ENCODE results near the gene MIF4GD.
A peak's percentile ranks its signal among the peaks of the same experiment; 100 is the strongest.

The MIF4GD gene

DNA sequence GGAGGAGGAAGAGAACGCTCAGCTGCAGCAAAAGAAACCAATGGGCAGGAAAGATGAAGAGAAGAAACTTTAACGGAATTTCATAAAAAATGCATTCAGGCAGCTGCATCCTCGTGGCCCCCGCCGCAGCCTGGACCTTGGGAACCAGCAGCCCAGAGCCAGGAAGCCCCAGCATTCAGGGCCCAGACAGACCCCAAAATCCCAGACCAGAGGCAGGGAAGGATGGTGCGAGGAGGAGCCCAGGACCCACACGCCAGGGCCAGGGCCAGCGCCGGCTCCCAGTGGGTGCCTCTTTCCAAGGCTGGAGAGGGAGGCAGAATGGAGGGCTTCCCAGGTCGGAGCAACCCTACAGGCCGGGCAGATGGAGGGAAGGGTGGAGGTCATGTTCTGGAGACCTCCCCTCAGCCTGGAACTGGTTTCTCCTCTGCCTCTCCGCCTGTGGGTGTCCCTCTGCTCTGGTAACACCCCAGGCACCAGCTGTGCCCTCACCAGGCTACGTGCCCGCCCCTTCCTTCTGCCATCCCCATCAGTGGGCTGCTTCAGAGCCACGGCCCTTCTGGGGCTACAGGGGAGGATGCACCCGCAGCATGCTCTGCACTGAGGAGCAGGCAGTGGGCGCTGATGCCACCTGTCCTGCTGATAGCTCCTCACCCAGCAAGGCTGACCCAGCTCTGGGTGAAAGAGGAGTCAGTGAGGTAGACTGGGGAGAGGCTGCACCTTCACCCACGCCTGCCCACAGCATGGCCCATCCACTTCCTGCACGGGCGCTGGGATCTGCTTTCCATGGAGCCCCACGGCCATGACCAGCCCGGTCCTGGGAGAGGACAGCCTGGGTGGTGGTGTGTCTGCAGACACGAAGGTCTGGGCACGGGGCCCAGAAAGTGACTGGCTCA lies 1.2 kb upstream of the MIF4GD start:
- Histone ChIP-seq H3K4me3 (peak overlapping the region; percentile 96), H3K27me3 (no peaks in the 10 kb centered on the region), H4K20me1 (peaks cover 15% of the 10 kb centered on the region), H3K4me2 (peak overlapping the region; percentile 96), H3K9me3 (no peaks in the 10 kb centered on the region), H3K27ac (peak overlapping the region; percentile 92), H3K4me1 (peaks cover 36% of the 10 kb centered on the region), H3K36me3 (peaks cover 52% of the 10 kb centered on the region), H3K9ac (peak overlapping the region; percentile 95)
- TF ChIP-seq Cebpa-rat (IDR thresholded peaks at IDR 0.05), result no peak

DNA sequence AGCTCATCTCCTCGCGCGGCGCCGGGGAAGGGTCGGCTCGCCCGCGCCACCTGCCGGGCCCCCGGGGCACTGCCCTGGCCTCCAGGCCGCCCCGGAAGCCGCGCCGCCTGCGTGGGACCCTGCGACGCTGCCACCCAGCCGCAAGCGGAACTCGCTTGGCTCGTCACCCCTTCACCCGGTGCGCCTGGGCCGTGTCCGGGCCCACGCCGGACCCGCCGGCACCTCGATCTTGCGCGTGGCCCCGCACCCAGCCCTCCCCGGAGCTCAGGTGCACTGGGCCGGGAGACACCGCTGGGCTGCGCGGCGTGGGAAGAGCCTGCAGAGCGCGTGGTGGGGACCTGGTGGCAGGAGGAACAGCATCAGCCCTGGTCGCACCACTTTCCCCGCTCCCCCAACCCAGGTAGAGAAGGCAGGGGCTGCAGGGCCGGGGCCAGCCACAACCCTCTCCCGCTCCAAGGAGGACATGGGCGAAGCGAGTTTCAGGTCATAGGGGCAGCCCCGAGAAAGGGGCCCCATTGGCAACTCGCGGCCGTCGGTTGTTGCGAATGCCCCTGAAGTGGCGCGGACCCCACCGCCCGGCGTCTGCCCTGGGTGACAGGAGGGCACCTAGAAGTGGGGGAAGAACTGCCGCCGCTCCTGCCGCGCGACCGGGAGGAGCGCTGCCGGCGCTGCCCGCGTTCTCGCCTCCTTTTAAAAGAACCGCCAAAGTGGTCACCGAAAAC lies 363 bp upstream of the MIF4GD start:
- no peaks in the 10 kb centered on the region for H3K27me3 ChIP-seq
- peaks cover 17% of the 10 kb centered on the region for H4K20me1 ChIP-seq
- H3K4me2 ChIP-seq, result peak overlapping the region; percentile 96
- peak overlapping the region; percentile 92 for H3K27ac ChIP-seq
- H3K9ac ChIP-seq, result peak overlapping the region; percentile 95
- no peak for TF ChIP-seq Cebpa-rat (IDR thresholded peaks at IDR 0.05)
- peaks cover 36% of the 10 kb centered on the region for H3K4me1 ChIP-seq
- no peaks in the 10 kb centered on the region for H3K9me3 ChIP-seq
- peaks cover 53% of the 10 kb centered on the region for H3K36me3 ChIP-seq
- peak overlapping the region; percentile 96 for H3K4me3 ChIP-seq

- Histone ChIP-seq H3K27me3 (no peaks in the 10 kb centered on the region), H3K4me3 (peak overlapping the region; percentile 96), H3K27ac (peak overlapping the region; percentile 92), H3K9ac (peak overlapping the region; percentile 95), H3K4me1 (peaks cover 36% of the 10 kb centered on the region), H4K20me1 (peaks cover 21% of the 10 kb centered on the region), H3K36me3 (peaks cover 54% of the 10 kb centered on the region), H3K4me2 (peak overlapping the region; percentile 96), H3K9me3 (no peaks in the 10 kb centered on the region)
- TF ChIP-seq Cebpa-rat (IDR thresholded peaks at IDR 0.05), result peak; percentile 72; the same call in 1 of the 2 replicates
These were observed 639 bp downstream of the MIF4GD start for GRCh38 chr17:75270218-75270965.

DNA sequence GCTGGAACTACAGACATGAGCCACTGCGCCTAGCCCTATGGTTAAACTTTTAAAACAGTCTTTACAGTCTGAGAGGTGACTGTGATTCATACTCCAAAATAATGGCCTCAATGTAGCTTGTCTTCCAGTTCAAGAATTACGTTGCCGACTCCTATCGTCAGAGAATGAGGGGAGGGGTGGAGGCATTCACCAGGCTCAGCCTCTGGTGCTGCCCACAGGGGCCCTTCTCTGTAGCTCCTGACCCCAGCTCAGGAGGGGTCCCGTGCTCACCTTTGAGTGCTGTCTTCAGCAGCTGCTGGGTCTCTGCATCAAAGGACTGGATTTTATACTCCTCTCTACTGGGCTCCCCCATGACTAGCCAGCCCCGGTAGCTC lies 1.2 kb downstream of the MIF4GD start:
- Histone ChIP-seq H3K9ac (peak overlapping the region; percentile 95), H3K27me3 (no peaks in the 10 kb centered on the region), H3K36me3 (peaks cover 54% of the 10 kb centered on the region), H3K4me2 (peak overlapping the region; percentile 96), H3K9me3 (no peaks in the 10 kb centered on the region), H3K4me1 (peaks cover 36% of the 10 kb centered on the region), H4K20me1 (peaks cover 21% of the 10 kb centered on the region), H3K27ac (peak overlapping the region; percentile 92), H3K4me3 (peak overlapping the region; percentile 96)
- no peak for TF ChIP-seq Cebpa-rat (IDR thresholded peaks at IDR 0.05)

GRCh38 chr17:75267411-75268232 lies 3.4 kb downstream of the MIF4GD start:
- H3K36me3 ChIP-seq, result peaks cover 50% of the 10 kb centered on the region
- TF ChIP-seq Cebpa-rat (IDR thresholded peaks at IDR 0.05), result no peak
- H3K4me3 ChIP-seq, result no peak overlapping the region
- H3K4me2 ChIP-seq, result no peak overlapping the region
- H4K20me1 ChIP-seq, result peaks cover 14% of the 10 kb centered on the region
- H3K9ac ChIP-seq, result no peak overlapping the region
- no peaks in the 10 kb centered on the region for H3K9me3 ChIP-seq
- no peak overlapping the region for H3K27ac ChIP-seq
- no peaks in the 10 kb centered on the region for H3K27me3 ChIP-seq
- peaks cover 43% of the 10 kb centered on the region for H3K4me1 ChIP-seq

GRCh38 chr17:75267153-75267410 lies 3.9 kb downstream of the MIF4GD start:
- TF ChIP-seq Cebpa-rat (IDR thresholded peaks at IDR 0.05), result no peak
- peaks cover 42% of the 10 kb centered on the region for H3K4me1 ChIP-seq
- H3K4me2 ChIP-seq, result no peak overlapping the region
- peaks cover 9% of the 10 kb centered on the region for H4K20me1 ChIP-seq
- no peak overlapping the region for H3K4me3 ChIP-seq
- H3K27ac ChIP-seq, result no peak overlapping the region
- H3K9ac ChIP-seq, result no peak overlapping the region
- H3K9me3 ChIP-seq, result no peaks in the 10 kb centered on the region
- no peaks in the 10 kb centered on the region for H3K27me3 ChIP-seq
- H3K36me3 ChIP-seq, result peaks cover 48% of the 10 kb centered on the region

DNA sequence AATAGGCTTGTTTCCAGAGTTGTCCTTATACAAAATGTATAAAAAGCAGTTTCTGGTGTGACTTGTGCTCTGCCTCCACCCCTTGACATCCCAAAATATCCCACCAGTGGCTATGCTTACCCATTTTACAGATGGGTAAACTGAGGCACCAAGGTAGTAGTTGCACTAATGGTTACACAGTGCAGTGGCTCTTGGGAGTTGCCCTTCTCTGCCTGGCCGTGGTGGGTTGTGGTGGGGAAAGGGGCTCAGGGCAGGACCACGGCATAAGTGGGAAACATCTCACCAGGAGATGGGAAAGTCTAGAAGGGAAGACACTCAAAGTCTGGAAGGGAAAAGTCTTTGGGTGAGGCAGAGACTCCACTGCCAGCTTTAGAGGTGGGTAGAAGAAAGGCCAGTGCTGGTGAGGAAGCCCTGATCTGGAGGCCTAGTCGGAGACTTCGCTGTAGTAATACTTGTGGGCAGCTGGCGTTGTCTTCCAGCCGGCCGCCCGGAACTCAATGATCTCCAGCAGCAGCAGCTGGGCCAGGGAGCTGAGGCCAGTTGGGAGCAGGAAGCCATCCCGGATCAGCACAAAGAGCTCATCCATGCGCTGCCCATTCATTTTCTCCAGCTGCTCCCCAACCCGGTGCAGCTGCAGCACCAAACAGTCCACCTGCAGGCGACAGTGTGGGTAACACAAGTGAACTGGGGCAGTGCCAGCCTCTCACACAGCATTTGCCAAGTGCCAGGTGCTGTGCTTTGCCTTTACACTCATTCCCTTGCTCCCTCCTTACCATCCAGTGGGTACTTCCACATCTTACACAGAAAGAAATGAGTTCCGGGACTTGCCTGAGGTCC lies 4.5 kb downstream of the MIF4GD start:
- Histone ChIP-seq H3K9me3 (no peaks in the 10 kb centered on the region), H3K9ac (no peak overlapping the region)
- TF ChIP-seq Cebpa-rat (IDR thresholded peaks at IDR 0.05), result no peak

DNA sequence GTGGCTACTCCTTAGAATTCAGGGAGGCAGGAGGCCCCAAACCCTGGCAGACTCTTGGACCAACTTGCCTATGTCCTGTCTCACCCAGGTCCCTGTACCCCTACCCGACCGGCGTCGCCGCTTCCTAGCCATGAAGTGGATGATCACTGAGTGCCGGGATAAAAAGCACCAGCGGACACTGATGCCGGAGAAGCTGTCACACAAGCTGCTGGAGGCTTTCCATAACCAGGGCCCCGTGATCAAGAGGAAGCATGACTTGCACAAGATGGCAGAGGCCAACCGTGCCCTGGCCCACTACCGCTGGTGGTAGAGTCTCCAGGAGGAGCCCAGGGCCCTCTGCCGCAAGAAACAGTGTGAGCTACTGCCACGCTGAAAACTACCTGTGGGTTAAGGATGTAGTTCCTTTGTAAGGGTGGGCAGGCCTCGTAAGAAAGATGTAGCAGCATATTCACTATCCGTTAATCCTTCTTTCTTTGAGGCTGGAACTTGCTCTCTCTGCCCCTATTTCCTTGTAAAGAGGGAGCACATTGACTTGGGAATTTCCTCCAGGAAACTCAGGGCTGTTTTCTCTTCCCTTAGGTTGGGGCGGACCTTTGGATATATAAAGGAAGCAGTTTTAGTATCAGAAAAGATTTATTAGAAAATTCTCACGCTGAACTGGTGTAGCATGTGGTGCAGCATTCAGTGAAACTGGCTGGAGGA lies 5.3 kb downstream of the MIF4GD start:
- Histone ChIP-seq H4K20me1 (peaks cover 9% of the 10 kb centered on the region; the same call in 1 of the 2 replicates), H3K4me1 (peaks cover 38% of the 10 kb centered on the region), H3K27ac (no peak overlapping the region), H3K9ac (no peak overlapping the region), H3K27me3 (no peaks in the 10 kb centered on the region), H3K4me2 (no peak overlapping the region), H3K36me3 (peaks cover 48% of the 10 kb centered on the region), H3K9me3 (no peaks in the 10 kb centered on the region), H3K4me3 (no peak overlapping the region)
- no peak for TF ChIP-seq Cebpa-rat (IDR thresholded peaks at IDR 0.05)

More for the DNA sequence above, 4.5 kb downstream of the MIF4GD start:
- no peak overlapping the region for H3K4me2 ChIP-seq
- peaks cover 38% of the 10 kb centered on the region for H3K4me1 ChIP-seq
- H3K4me3 ChIP-seq, result no peak overlapping the region
- H3K27ac ChIP-seq, result no peak overlapping the region
- H3K27me3 ChIP-seq, result no peaks in the 10 kb centered on the region
- H3K36me3 ChIP-seq, result peaks cover 48% of the 10 kb centered on the region
- peaks cover 5% of the 10 kb centered on the region; the same call in 1 of the 2 replicates for H4K20me1 ChIP-seq

Data from BLaER1 (cell line).